Measurements from ENCODE around the gene KRT2.

Gene KRT2

GRCh38 chr12:52615208-52615868 lies 36.7 kb downstream of the KRT2 start:
- DNase-seq (ENCODE audit: low spot score): peak; percentile 24

- no peak for DNase-seq (ENCODE audit: low spot score)
These were observed 37.4 kb downstream of the KRT2 start for GRCh38 chr12:52614381-52615207.

DNA sequence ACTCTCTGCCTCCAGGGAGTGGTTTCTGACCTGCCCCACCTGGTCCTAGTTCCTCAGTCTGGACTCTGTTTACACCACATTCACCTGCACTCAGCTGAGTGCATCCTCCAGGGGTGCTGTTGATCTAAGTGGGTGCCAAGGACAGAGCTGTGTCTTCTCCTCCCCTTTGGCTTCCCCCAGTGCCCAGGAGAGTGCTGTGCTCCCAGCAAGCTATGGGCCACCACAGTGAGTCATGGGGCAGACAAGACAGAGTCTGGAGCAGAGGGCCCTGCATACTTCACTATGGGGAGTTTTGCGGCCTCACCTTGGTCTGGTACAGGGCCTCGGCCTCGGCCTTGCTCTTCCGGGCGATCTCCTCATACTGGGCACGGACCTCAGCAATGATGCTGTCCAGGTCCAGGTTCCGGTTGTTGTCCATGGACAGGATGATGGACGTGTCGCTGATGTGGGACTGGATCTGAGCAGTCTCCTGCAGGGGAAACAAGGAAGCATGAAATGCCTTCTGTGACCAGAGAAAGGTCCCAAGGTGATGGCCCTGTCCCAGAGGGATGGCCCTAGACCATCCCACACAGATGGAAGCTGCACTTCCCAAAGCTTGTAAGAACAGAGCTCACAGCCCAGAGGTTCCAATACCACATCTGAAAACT lies 38.5 kb downstream of the KRT2 start:
- DNase-seq (ENCODE audit: low spot score): no peak

DNA sequence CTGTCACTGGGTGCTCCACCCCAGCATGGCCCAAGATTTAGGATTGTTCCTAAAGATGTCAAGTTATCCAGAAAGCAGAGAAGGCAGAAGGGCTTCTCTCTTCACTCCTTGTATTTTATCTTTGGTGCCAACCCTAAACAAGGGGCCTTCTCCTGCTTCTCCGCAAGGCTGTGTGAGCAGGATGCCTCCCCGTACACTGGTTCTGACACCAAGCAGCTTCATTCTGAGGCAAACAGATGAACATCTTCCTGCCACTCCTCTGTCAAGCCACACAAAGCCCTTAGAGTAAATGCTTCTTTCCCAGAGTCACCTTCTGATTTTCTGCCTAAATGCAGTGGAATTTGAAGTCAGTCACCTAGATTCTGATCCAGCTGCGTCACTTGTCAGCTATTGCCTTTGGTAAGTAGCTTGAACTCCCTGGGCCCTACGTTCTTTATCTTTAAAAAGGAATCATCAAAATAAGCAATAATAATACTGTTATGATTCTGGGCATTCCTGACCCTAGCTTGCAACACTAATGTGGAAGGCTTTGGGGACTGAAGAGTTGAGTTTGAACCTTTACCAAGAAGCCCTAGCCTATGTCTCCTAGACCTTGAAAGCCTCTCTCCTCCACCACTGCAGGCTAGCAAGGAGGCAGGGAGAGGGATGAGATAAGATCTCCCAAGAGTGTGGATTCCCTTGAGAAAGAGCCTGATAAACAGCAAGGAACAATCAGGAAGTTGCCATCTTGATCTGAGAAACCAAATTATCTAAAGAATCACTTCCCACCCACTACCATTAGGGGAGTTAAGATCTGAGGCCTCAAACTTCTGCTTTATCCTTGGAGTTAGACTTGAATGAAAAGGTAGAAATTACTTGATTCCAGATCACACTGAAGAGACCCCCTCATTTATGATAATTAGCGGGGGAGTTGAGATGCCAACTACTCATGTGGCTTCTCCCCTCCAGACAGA lies 39.3 kb downstream of the KRT2 start:
- DNase-seq (ENCODE audit: low spot score): peak; percentile 28

DNA sequence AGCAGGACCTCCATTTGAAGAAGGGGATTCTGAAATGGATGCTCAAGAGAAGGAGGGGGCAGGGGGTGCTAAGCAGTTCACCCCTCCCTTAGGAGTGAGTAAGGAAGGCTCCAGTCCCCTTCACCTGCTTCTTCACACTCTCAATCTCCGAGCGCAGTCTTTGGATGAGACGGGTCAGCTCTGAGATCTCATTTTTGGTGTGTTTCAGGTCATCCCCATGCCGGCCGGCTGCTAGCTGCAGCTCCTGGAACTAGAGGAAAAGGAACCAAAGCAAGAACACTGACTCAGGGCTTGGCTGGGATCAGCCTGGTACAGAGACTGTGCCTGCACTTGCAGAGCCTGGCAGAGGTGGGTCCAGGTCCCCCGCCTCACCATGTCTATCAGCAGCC lies 40.9 kb downstream of the KRT2 start:
- no peak for DNase-seq (ENCODE audit: low spot score)

- DNase-seq (ENCODE audit: low spot score): no peak
These were observed 43.0 kb downstream of the KRT2 start for GRCh38 chr12:52608826-52609630.

GRCh38 chr12:52608161-52608560 lies 43.9 kb downstream of the KRT2 start:
- DNase-seq (ENCODE audit: low spot score): no peak

GRCh38 chr12:52607314-52607713 lies 44.7 kb downstream of the KRT2 start:
- no peak for DNase-seq (ENCODE audit: low spot score)

DNA sequence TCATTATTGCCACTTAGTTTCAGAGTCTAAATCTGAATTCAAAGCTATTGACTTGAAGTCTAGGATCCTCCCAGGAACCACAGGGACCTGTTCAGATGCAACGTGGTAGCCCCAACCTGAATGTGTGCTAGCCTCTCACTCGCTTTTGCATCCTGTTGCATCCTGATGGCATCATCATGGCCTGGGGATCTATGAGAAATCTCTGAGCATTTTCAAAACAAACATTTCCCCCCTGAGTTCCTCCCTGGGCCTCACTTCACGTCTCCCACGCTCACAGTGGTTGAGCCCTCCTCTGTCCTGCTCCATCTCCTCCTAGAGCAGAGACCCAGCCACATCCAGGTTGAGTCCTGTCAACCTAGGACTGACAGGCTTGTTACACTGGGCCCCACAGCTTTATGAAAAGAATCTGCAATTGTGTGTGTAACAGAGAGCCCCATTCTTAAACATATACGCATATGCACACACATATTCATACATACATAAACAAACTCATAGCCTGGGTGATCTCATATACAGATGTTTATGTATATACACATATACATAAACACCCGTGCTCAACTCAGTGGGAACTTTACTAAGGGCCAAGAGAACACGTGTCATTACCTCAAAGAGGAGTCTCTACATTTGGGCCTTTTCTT lies 45.3 kb downstream of the KRT2 start:
- no peak for DNase-seq (ENCODE audit: low spot score)

DNA sequence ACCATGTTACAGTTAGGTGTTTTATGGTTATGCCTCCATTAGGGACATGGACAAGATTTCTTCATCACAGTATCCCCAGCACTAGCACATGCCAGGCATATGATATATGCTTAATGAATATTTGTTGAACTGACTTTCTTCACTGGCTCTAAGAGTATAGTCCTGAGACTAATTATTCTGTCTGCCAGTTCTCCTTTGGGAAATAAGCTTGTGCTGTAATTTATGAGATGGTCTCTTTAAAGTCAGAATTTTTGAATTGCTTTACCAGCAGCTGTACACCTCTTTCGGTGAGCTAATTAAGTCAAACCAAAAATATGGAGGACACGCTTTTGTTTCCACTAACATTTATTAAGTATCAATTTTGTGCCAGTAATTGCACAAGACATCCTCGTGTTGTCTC lies 45.9 kb downstream of the KRT2 start:
- no peak for DNase-seq (ENCODE audit: low spot score)

DNA sequence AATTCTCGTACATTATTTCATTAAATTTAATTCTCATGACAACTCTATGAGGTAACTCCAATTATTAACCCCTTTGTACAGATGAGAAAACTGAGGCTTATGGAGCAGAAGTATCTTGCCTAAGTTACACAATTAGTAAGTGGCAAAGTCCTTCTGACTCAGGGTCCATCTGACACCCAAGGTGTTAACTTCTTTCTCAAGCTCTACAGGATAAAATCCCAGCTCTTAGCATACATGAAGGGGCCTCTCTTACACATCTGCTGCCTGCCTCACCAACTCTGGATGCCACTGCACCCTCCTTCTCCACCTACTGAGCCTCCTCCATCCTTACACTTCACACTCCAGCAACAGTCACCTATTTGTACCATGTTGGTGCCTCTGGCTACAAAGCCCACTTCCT lies 46.5 kb downstream of the KRT2 start:
- no peak for DNase-seq (ENCODE audit: low spot score)

GRCh38 chr12:52604859-52605258 lies 47.2 kb downstream of the KRT2 start:
- no peak for DNase-seq (ENCODE audit: low spot score)

GRCh38 chr12:52603314-52603713 lies 48.7 kb downstream of the KRT2 start:
- peak; percentile 45 for DNase-seq (ENCODE audit: low spot score)

DNA sequence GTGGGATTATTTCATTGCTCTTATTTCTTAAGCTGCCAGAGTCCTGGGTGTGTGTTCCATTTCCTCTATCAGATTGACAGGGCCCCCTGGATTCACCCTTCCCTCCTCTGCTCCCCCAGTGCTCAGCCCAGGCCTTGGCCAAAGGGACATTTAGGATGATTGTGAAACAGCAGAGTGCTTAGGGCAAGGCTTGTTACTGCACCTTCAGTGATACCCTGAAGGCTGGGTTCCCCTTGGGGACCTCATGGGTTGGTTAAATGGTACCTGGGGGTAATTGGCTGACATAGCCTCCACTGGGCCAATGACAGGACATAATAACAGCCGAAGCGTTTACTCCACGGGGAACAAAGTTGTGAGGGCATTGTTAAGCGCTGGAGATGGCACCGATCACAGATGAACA lies 49.5 kb downstream of the KRT2 start:
- no peak for DNase-seq (ENCODE audit: low spot score)

DNA sequence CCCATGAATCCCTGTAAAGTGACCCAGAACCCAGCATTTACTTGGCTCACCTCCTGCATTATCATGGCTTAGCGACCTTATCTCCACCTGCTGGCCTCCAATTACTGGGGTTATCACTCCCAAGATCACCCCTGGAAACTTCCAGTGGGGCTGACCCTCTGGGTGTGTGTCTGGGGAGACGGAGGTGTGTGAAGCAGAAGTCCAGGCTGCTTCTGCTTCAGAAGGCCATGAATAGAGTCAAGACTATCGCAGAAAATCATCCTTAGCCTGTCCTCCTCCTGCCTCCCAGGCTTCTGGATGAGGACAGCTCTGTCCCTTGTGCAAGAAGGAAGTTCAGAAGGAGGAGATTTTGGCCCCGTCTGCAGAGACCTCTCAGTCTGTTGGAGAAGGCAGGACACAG lies 50.3 kb downstream of the KRT2 start:
- no peak for DNase-seq (ENCODE audit: low spot score)

- DNase-seq (ENCODE audit: low spot score): no peak
These were observed 51.0 kb downstream of the KRT2 start, which contains the start of gene KRT72 for GRCh38 chr12:52600941-52601481. Gene KRT72 (minus strand): TSS chr12:52601463. CDS start chr12:52601452, 11 bp downstream.

DNA sequence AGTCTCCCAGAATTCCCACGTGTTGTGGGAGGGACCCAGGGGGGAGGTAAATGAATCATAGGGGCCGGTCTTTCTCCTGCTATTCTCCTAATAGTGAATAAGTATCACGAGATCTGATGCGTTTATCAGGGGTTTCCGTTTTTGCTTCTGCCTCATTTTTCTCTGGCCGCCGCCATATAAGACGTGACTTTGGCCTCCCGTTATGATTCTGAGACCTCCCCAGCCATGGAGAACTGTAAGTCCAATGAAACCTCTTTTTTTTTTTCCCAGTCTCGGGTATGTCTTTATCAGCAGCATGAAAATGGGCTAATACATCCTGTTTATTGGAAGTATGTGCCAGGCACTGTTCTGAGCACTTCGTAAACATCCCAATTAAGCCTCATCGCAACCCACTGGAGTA lies 51.5 kb downstream of the KRT2 start:
- no peak for DNase-seq (ENCODE audit: low spot score)

DNA sequence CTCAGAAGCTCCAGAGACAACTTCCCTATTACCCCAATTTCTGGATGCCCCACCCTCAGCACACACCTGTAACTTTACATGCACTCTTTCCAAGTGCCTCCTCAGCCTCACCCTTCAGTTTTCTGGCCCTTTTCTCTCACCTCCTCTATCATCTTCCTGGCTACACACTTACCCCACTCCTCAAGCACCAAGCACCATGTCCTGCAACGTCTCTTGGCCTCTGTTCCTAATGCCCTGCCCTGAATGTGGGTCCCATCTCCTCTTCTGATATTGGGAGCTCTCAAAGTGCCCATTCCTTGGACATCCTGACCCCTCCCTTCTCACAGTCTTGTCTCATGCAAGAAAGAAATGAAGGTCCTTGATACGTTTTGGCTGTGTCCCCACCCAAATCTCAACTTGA lies 51.9 kb downstream of the KRT2 start:
- DNase-seq (ENCODE audit: low spot score): no peak

DNA sequence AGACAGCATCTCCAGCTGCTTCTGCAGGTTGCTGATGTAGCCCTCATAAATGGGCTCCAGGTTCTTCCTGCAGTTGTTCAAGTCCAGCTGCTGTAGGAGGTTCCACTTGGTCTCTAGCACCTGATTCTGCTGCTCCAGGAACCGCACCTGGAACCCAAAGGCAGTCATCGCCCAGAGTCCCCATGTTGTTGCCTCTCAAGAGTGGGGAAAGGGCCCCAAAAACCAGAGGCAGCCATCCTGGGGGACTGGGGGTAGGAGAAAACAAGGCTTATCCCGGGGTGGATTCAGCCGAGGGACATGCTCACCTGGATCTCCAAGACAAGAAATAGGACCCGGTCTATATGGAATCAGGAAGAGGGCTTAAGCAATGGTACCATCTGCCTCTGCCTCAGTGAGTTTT lies 53.0 kb downstream of the KRT2 start:
- DNase-seq (ENCODE audit: low spot score): no peak
